Epithelial cell of proximal tubule (primary cell): ENCODE results near the gene GSPT1. TPM values are rescaled to one million over a fixed set of nuclear protein-coding genes. Genes with fewer than 3 reads are reported as not detected.

ENCODE experiments used
- DNase-seq: peaks from one replicate; pipeline ENCODE4 v3.0.0-alpha.2; 2011; ENCODE audit warnings: low read depth
- H3K4me3 ChIP-seq: 2 replicates; pipeline ENCODE4 v1.5.1; 2011; ENCODE audit warnings: low read depth, mild to moderate bottlenecking, low read length
- total RNA-seq: library from RNA; depleted of rRNA; stranded (reverse); fragments of >200 nt; gene quantifications from 2 replicates; pipeline ENCODE4 v1.2.3, GENCODE V29; 2015
- TF ChIP-seq, protein P1 (sequence below): conservative IDR thresholded peaks from 2 replicates; pipeline ENCODE4 v1.5.1; 2012; ENCODE audit warnings: low read depth, mild to moderate bottlenecking, low read length

The GSPT1 gene
- total RNA-seq, 1 donor from 2014 or later: 87.3 TPM

GRCh38 chr16:11907160-11907970 lies 8.4 kb downstream of the GSPT1 start:
- TF ChIP-seq, protein P1, sequence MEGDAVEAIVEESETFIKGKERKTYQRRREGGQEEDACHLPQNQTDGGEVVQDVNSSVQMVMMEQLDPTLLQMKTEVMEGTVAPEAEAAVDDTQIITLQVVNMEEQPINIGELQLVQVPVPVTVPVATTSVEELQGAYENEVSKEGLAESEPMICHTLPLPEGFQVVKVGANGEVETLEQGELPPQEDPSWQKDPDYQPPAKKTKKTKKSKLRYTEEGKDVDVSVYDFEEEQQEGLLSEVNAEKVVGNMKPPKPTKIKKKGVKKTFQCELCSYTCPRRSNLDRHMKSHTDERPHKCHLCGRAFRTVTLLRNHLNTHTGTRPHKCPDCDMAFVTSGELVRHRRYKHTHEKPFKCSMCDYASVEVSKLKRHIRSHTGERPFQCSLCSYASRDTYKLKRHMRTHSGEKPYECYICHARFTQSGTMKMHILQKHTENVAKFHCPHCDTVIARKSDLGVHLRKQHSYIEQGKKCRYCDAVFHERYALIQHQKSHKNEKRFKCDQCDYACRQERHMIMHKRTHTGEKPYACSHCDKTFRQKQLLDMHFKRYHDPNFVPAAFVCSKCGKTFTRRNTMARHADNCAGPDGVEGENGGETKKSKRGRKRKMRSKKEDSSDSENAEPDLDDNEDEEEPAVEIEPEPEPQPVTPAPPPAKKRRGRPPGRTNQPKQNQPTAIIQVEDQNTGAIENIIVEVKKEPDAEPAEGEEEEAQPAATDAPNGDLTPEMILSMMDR: no peak
- no peak overlapping the region for H3K4me3 ChIP-seq
- no peak for DNase-seq

GRCh38 chr16:11903906-11904305 lies 11.8 kb downstream of the GSPT1 start:
- DNase-seq: no peak
- TF ChIP-seq, protein P1: no peak
- H3K4me3 ChIP-seq: no peak overlapping the region

GRCh38 chr16:11901091-11901490 lies 14.7 kb downstream of the GSPT1 start:
- TF ChIP-seq, protein P1: no peak
- DNase-seq: no peak
- H3K4me3 ChIP-seq: no peak overlapping the region

DNA sequence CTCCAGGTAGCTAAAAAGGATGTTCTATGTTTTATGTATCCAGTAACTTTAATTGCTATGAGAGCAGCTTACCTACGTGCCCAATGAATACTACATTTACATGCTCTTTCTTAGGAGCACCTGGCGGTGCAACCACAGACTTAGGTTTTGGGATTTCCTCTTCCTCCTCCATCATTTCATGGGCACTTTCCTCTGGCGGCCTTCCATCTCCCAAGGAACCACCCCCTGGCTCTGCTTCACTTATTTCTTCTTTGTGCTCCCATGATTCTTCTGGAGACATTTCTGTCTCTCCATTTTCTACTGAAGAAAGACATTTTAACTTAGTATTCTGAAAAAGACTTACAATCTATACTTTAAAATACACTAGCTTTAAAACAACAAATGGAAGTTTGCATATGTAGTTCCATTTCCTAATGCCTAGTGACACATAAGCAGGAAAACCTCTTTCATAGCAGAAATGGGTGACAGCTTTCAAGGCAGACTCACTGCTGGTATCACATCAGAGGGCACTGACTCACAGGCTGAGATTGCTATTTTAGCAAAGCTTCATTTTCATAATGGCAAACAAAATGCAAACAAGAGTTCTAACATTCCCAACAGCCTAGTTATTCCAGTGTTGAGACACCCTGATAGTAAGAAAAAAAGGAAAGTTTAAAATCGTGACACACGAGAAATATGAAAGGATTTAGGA lies 19.1 kb downstream of the GSPT1 start:
- TF ChIP-seq, protein P1: no peak
- no peak overlapping the region for H3K4me3 ChIP-seq
- peak; percentile 26 for DNase-seq

DNA sequence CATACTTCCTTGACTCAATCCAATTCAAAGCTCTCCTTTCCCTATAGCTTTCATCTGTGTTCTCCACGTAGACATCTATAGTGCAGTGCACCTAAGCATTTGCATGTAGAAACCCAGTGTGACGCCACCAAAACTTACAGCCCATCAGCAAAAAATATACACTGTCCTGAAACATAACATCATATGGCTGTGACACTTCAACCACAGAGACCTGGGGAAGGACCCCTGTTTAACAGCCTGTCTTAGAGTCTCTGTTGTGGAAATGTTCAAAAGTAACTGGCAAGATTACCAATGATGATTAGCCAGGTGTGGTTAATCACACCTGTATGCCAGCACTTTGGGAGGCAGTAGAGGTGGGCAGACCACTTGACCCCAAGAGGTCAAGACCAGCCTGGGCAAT lies 22.2 kb downstream of the GSPT1 start:
- H3K4me3 ChIP-seq: no peak overlapping the region
- no peak for DNase-seq
- TF ChIP-seq, protein P1: no peak

- TF ChIP-seq, protein P1: no peak
- no peak for DNase-seq
- H3K4me3 ChIP-seq: no peak overlapping the region
Measured at GRCh38 chr16:11892761-11893160, 23.0 kb downstream of the GSPT1 start.
